B cell (primary cell): ENCODE results near the gene CLECL1.

Source experiments
- EZH2 ChIP-seq: IDR thresholded peaks from 2 replicates; pipeline ENCODE4 v1.6.1; 2012; ENCODE audit warnings: borderline replicate concordance, low read depth, mild to moderate bottlenecking, moderate library complexity, low read length; ENCODE audit not compliant: insufficient read depth, poor library complexity, severe bottlenecking
- TF ChIP-seq, protein P1 (sequence below): fragments of 200-600 bp; IDR thresholded peaks from one replicate; pipeline ENCODE4 v1.8.0; 2022; ENCODE audit warnings: antibody characterized with exemption, mild to moderate bottlenecking

DNA sequence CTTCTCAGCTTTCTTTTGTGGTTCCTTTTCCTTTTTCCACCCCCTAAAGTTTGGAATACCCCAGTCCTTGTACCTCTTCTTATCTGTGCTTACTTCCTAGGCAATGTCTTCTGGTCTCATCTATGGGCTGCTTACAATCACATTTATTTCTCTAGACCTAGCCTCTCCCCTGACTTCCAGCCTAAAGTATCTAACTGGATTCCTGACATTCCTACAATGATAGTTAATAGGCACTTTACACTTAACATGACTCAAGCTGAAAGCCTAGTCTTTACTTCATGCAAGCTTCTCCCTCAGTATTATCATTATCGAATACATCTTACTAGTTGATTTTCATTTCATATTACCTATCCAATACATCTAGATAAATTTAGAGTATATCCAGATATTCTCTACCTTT is 21.2 kb downstream of the CLECL1 start:
- TF ChIP-seq, protein P1, sequence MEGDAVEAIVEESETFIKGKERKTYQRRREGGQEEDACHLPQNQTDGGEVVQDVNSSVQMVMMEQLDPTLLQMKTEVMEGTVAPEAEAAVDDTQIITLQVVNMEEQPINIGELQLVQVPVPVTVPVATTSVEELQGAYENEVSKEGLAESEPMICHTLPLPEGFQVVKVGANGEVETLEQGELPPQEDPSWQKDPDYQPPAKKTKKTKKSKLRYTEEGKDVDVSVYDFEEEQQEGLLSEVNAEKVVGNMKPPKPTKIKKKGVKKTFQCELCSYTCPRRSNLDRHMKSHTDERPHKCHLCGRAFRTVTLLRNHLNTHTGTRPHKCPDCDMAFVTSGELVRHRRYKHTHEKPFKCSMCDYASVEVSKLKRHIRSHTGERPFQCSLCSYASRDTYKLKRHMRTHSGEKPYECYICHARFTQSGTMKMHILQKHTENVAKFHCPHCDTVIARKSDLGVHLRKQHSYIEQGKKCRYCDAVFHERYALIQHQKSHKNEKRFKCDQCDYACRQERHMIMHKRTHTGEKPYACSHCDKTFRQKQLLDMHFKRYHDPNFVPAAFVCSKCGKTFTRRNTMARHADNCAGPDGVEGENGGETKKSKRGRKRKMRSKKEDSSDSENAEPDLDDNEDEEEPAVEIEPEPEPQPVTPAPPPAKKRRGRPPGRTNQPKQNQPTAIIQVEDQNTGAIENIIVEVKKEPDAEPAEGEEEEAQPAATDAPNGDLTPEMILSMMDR = no peak
- no peak for TF ChIP-seq EZH2
